IPS-NIHi11 (cell line): ENCODE results near the gene IAH1.

Experiments
- DNase-seq: peaks from one replicate; pipeline ENCODE4 v3.0.0; 2012; ENCODE audit warnings: mixed read lengths, low spot score

IAH1 gene

GRCh38 chr2:9474361-9475057 lies at the start of gene IAH1:
IAH1 (plus strand) TSS chr2:9474551; CDS start chr2:9474567, 16 bp downstream.
- DNase-seq: peak; percentile 82

GRCh38 chr2:9428965-9429577 lies 45.3 kb upstream of the IAH1 start:
- DNase-seq: no peak

- DNase-seq: no peak
These were observed 43.7 kb upstream of the IAH1 start for GRCh38 chr2:9430316-9431293.

GRCh38 chr2:9434489-9434888 lies 39.9 kb upstream of the IAH1 start:
- no peak for DNase-seq

- no peak for DNase-seq
These were observed 34.8 kb upstream of the IAH1 start for GRCh38 chr2:9439536-9439935.

- no peak for DNase-seq
These were observed 34.2 kb upstream of the IAH1 start for GRCh38 chr2:9440058-9440727.

GRCh38 chr2:9441556-9441955 lies 32.8 kb upstream of the IAH1 start:
- DNase-seq: no peak

- DNase-seq: no peak
These were observed 30.8 kb upstream of the IAH1 start for GRCh38 chr2:9443526-9443925.

GRCh38 chr2:9445089-9445488 lies 29.3 kb upstream of the IAH1 start:
- DNase-seq: no peak

- DNase-seq: no peak
These were observed 23.1 kb upstream of the IAH1 start for GRCh38 chr2:9451231-9451630.

- DNase-seq: no peak
These were observed 13.8 kb upstream of the IAH1 start for GRCh38 chr2:9460441-9461017.

- no peak for DNase-seq
These were observed 13.3 kb upstream of the IAH1 start for GRCh38 chr2:9461079-9461478.

GRCh38 chr2:9462313-9462712 lies 12.0 kb upstream of the IAH1 start:
- no peak for DNase-seq

- no peak for DNase-seq
These were observed 11.3 kb upstream of the IAH1 start for GRCh38 chr2:9462886-9463697.

GRCh38 chr2:9463698-9464034 lies 10.7 kb upstream of the IAH1 start:
- DNase-seq: no peak

GRCh38 chr2:9465170-9465569 lies 9.2 kb upstream of the IAH1 start:
- DNase-seq: no peak

GRCh38 chr2:9466147-9466683 lies 8.1 kb upstream of the IAH1 start:
- no peak for DNase-seq

GRCh38 chr2:9467687-9468086 lies 6.7 kb upstream of the IAH1 start:
- peak; percentile 65 for DNase-seq

- DNase-seq: no peak
These were observed 3.1 kb upstream of the IAH1 start for GRCh38 chr2:9471206-9471605.

- DNase-seq: no peak
These were observed 1.8 kb upstream of the IAH1 start for GRCh38 chr2:9472511-9472910.
